Measurements from ENCODE around the gene LRRC49.
"Not testable (repeated sequence)": the region's sequence is repeated elsewhere in the genome, so short reads cannot be mapped to it uniquely, and the experiment has no call there.

LRRC49 gene

DNA sequence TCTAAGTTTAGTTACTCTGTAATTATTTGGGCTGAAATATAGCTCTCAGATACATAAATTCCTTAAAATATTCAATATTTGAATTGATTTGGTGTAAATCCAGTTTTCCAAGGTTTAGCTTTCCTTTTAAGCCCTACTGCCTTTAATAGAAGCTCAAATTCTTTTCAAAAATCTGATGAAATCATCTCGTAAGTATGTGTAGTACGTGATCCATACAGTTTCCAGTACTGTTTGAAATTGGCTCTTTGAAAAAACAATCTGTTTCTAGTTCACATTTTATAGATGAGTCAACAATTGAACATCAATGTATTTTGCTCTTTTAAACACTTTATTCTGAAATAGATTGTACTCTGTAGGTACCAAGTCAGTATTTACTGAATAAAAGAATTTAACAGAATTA lies 84.2 kb downstream of the LRRC49 start:
- TF ChIP-seq, protein P1, sequence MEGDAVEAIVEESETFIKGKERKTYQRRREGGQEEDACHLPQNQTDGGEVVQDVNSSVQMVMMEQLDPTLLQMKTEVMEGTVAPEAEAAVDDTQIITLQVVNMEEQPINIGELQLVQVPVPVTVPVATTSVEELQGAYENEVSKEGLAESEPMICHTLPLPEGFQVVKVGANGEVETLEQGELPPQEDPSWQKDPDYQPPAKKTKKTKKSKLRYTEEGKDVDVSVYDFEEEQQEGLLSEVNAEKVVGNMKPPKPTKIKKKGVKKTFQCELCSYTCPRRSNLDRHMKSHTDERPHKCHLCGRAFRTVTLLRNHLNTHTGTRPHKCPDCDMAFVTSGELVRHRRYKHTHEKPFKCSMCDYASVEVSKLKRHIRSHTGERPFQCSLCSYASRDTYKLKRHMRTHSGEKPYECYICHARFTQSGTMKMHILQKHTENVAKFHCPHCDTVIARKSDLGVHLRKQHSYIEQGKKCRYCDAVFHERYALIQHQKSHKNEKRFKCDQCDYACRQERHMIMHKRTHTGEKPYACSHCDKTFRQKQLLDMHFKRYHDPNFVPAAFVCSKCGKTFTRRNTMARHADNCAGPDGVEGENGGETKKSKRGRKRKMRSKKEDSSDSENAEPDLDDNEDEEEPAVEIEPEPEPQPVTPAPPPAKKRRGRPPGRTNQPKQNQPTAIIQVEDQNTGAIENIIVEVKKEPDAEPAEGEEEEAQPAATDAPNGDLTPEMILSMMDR (IDR thresholded peaks at IDR 0.05; ENCODE audit: extremely low read depth, insufficient read depth, missing control alignments): no peak
- DNase-seq (ENCODE audit: low spot score): no peak
- in situ Hi-C loops (cut with MboI; ENCODE audit: low pct_unique_long_range_greater_than_20kb, low sequenced_read_pairs, unreplicated experiment): no loop called here

DNA sequence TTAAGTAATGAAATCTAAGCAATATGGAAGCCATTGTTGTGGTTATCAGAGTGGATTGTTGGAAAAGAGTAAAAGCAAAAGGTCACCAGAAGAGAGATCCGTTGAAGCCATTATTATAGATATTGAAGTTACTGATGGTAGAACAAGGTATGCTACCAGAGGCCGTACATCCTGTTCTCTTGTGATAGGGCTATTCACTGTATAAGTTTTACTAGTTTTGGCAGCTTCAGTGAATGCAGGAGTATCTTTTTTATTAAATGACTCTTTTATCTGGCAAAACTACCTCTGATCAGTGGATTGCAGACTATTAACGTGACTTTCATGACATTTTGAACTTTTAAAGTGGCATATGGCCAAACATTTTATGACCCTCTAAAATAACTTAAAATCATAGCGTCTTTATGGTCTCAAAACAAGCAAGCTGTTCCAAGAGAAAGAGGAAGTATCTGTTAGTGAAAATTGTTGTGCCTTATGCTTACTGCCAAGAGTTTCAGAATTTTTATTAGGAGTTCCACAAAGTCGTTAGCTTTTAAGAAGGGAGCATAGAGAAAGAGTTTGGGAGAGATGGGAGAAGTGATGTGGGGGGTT lies 102.9 kb downstream of the LRRC49 start:
- TF ChIP-seq, protein P1 (IDR thresholded peaks at IDR 0.05; ENCODE audit: extremely low read depth, insufficient read depth, missing control alignments): no peak
- in situ Hi-C loops (cut with MboI; ENCODE audit: low pct_unique_long_range_greater_than_20kb, low sequenced_read_pairs, unreplicated experiment): no loop called here
- DNase-seq (ENCODE audit: low spot score): no peak

DNA sequence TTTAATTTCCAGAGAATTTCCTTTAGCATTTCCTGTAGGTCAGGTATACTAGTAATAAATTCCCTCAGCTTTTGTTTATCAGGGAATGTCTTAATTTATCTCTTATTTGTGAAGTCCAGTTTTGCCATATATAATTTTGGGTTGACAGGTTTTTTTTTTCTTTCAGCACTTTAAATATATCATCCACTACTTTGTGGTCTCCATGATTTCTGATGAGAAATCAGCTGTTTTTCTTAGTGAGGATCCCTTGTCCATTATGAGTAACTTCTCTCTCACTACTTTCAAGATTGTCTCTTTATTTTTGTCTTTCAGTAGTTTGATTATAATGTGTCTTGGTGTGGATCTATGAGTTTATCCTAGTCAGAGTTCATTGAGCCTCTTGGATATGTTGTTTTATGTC lies 105.7 kb downstream of the LRRC49 start:
- TF ChIP-seq, protein P1 (IDR thresholded peaks at IDR 0.05; ENCODE audit: extremely low read depth, insufficient read depth, missing control alignments): no peak
- DNase-seq (ENCODE audit: low spot score): no peak
- in situ Hi-C loops (cut with MboI; ENCODE audit: low pct_unique_long_range_greater_than_20kb, low sequenced_read_pairs, unreplicated experiment): no loop called here

DNA sequence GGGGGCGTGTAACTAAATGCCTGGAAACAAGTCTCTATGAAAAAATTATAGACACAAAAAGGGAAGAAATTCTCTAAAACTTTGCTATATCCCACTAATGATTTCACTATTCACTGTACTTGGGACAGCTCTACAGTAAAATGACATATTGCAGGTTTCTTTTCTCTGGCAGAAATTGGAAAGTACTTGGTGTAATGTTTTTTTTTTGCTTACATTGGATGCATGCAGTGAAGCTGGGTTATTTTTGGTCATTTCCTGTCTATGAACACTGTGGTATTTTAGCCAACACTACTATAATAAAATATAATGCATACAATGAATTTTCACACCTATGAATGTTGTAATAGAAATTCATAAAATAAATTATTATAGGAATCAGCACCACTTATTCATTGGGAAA lies 109.7 kb downstream of the LRRC49 start:
- in situ Hi-C loops (cut with MboI; ENCODE audit: low pct_unique_long_range_greater_than_20kb, low sequenced_read_pairs, unreplicated experiment): loop anchor here (25.0 kb wide), 1 partner anchor 410 kb away; no protein-coding TSS in a partner anchor
- no peak for DNase-seq (ENCODE audit: low spot score)
- TF ChIP-seq, protein P1 (IDR thresholded peaks at IDR 0.05; ENCODE audit: extremely low read depth, insufficient read depth, missing control alignments): no peak

DNA sequence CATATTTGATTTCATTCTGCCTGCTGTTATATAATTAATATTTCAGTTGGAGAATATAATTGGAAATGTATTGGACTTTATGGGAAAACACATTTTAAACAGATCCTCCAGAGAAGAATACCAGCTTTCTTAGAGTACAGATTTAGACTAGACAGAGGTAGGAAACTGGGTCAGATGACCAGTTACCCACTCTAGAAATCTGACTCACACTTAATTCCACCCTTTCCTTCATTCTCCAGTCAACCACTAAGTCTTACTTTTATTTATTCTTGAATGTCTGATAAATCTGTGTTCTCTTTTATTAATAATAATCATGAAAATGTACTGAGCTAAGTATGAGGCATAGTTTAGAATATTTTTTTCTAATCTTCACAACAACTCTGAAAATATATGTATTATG lies 110.7 kb downstream of the LRRC49 start:
- DNase-seq (ENCODE audit: low spot score): no peak
- in situ Hi-C loops (cut with MboI; ENCODE audit: low pct_unique_long_range_greater_than_20kb, low sequenced_read_pairs, unreplicated experiment): loop anchor here (25.0 kb wide), 1 partner anchor 409 kb away; no protein-coding TSS in a partner anchor
- TF ChIP-seq, protein P1 (IDR thresholded peaks at IDR 0.05; ENCODE audit: extremely low read depth, insufficient read depth, missing control alignments): no peak

DNA sequence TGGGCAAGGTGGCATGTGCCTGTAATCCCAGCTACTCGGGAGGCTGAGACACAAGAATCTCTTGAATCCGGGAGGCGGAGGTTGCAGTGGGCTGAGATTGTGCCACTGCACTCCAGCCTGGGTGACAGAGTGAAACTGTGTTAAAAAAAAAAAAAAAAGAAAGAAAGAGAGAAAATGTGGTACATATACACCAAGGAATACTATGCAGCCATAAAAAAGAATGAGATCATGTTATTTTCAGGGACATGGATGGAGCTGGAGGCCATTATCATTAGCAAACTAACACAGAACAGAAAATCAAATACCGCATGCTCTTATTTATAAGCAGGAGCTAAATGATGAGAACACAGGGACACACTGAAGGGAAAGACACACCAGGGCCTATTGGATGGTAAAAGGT lies 111.9 kb downstream of the LRRC49 start:
- DNase-seq (ENCODE audit: low spot score): not testable (repeated sequence)
- in situ Hi-C loops (cut with MboI; ENCODE audit: low pct_unique_long_range_greater_than_20kb, low sequenced_read_pairs, unreplicated experiment): loop anchor here (25.0 kb wide), 1 partner anchor 408 kb away; no protein-coding TSS in a partner anchor

DNA sequence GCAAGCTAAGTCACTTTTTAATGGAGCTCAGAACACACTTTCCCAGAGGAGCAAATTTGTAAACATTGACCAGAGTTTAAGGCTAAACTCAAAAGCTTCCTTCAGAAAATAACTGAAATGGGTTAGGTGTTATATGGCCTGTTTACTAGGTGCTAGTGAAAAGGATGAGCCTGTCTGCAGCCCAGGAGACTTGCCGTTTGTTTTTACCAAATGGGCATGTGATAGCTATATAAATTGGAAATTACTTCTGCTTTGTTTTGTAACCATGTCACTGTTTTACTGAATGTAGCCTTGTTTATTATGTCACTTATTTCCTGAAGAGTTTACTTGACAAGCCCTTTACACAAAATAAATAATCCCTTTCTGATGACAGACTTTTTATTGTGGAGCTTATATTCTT lies 113.3 kb downstream of the LRRC49 start:
- TF ChIP-seq, protein P1 (IDR thresholded peaks at IDR 0.05; ENCODE audit: extremely low read depth, insufficient read depth, missing control alignments): no peak
- DNase-seq (ENCODE audit: low spot score): no peak
- in situ Hi-C loops (cut with MboI; ENCODE audit: low pct_unique_long_range_greater_than_20kb, low sequenced_read_pairs, unreplicated experiment): loop anchor here (25.0 kb wide), 1 partner anchor 406 kb away; no protein-coding TSS in a partner anchor
